ENCODE data around the gene SIGLEC8.

Gene SIGLEC8

GRCh38 chr19:51410950-51411748, 47.1 kb downstream of the SIGLEC8 start:
- H3K27ac ChIP-seq (ENCODE audit: low read depth, low read length), result no peak overlapping the region
- no peaks in the 10 kb centered on the region for H3K79me2 ChIP-seq (ENCODE audit: control insufficient read depth, low read length)
- TF ChIP-seq EZH2phosphoT487 (IDR thresholded peaks at IDR 0.05; ENCODE audit: borderline replicate concordance, low read length) (no peak), CTCF (IDR thresholded peaks at IDR 0.05; ENCODE audit: low read depth, low read length, poor library complexity, severe bottlenecking) (no peak)
- H3K36me3 ChIP-seq (ENCODE audit: control insufficient read depth, low read length), result no peaks in the 10 kb centered on the region
- no peaks in the 10 kb centered on the region for H3K9me3 ChIP-seq (ENCODE audit: control insufficient read depth, insufficient read depth, low read length)
- H3K27me3 ChIP-seq (ENCODE audit: control insufficient read depth, low read length), result no peaks in the 10 kb centered on the region
- no peaks in the 10 kb centered on the region for H4K20me1 ChIP-seq (ENCODE audit: control insufficient read depth, insufficient read depth, low read depth, low read length)
- H3K4me3 ChIP-seq (ENCODE audit: low read length), result no peak overlapping the region
- no peak overlapping the region for H3K4me2 ChIP-seq (ENCODE audit: low read length)
- peaks cover 8% of the 10 kb centered on the region for H3F3A ChIP-seq (ENCODE audit: control insufficient read depth, insufficient read depth)
- no peaks in the 10 kb centered on the region for H3K9me2 ChIP-seq (replicated peaks; ENCODE audit: control insufficient read depth, low read length)
- H3K4me1 ChIP-seq (ENCODE audit: control insufficient read depth, low read length), result peaks cover 29% of the 10 kb centered on the region

GRCh38 chr19:51407511-51408131, 50.6 kb downstream of the SIGLEC8 start:
- Histone ChIP-seq H3F3A (ENCODE audit: control insufficient read depth, insufficient read depth) (peaks cover 8% of the 10 kb centered on the region), H3K4me1 (ENCODE audit: control insufficient read depth, low read length) (peaks cover 28% of the 10 kb centered on the region), H3K79me2 (ENCODE audit: control insufficient read depth, low read length) (no peaks in the 10 kb centered on the region), H3K4me2 (ENCODE audit: low read length) (peak overlapping the region; percentile 57), H3K27me3 (ENCODE audit: control insufficient read depth, low read length) (no peaks in the 10 kb centered on the region), H3K36me3 (ENCODE audit: control insufficient read depth, low read length) (peaks cover 4% of the 10 kb centered on the region; the same call in 1 of the 2 replicates), H4K20me1 (ENCODE audit: control insufficient read depth, insufficient read depth, low read depth, low read length) (no peaks in the 10 kb centered on the region), H3K9me2 (replicated peaks; ENCODE audit: control insufficient read depth, low read length) (no peaks in the 10 kb centered on the region), H3K4me3 (ENCODE audit: low read length) (no peak overlapping the region), H3K9me3 (ENCODE audit: control insufficient read depth, insufficient read depth, low read length) (no peaks in the 10 kb centered on the region), H3K27ac (ENCODE audit: low read depth, low read length) (no peak overlapping the region)
- no peak for TF ChIP-seq EZH2phosphoT487 (IDR thresholded peaks at IDR 0.05; ENCODE audit: borderline replicate concordance, low read length)
- TF ChIP-seq CTCF (IDR thresholded peaks at IDR 0.05; ENCODE audit: low read depth, low read length, poor library complexity, severe bottlenecking), result peak; percentile 70

- H3K79me2 ChIP-seq (ENCODE audit: control insufficient read depth, low read length), result no peaks in the 10 kb centered on the region
- no peaks in the 10 kb centered on the region for H3K4me1 ChIP-seq (ENCODE audit: control insufficient read depth, low read length)
- no peak overlapping the region for H3K27ac ChIP-seq (ENCODE audit: low read depth, low read length)
- H3K36me3 ChIP-seq (ENCODE audit: control insufficient read depth, low read length), result peaks cover 4% of the 10 kb centered on the region
- H3F3A ChIP-seq (ENCODE audit: control insufficient read depth, insufficient read depth), result peaks cover 3% of the 10 kb centered on the region; the same call in 1 of the 2 replicates
- no peaks in the 10 kb centered on the region for H3K9me2 ChIP-seq (replicated peaks; ENCODE audit: control insufficient read depth, low read length)
- no peaks in the 10 kb centered on the region for H4K20me1 ChIP-seq (ENCODE audit: control insufficient read depth, insufficient read depth, low read depth, low read length)
- no peak overlapping the region for H3K4me2 ChIP-seq (ENCODE audit: low read length)
- peaks cover 5% of the 10 kb centered on the region; the same call in 1 of the 2 replicates for H3K9me3 ChIP-seq (ENCODE audit: control insufficient read depth, insufficient read depth, low read length)
- TF ChIP-seq EZH2phosphoT487 (IDR thresholded peaks at IDR 0.05; ENCODE audit: borderline replicate concordance, low read length) (no peak), CTCF (IDR thresholded peaks at IDR 0.05; ENCODE audit: low read depth, low read length, poor library complexity, severe bottlenecking) (no peak)
- no peak overlapping the region for H3K4me3 ChIP-seq (ENCODE audit: low read length)
- H3K27me3 ChIP-seq (ENCODE audit: control insufficient read depth, low read length), result no peaks in the 10 kb centered on the region
These were observed 56.1 kb downstream of the SIGLEC8 start for GRCh38 chr19:51402117-51402516.

Data from DOHH2 (cell line).